ENCODE measurements around the gene CIB4.

- TF ChIP-seq CTCF (IDR thresholded peaks at IDR 0.05) (no peak), POLR2A (IDR thresholded peaks at IDR 0.05) (no peak)
Observed at GRCh38 chr2:26556309-26557243, 84.6 kb downstream of the CIB4 start.
